HuH-7 (cell line): ENCODE measurements around the gene C1orf52.

Source experiments
- DNase-seq: peaks from one replicate; pipeline ENCODE4 v3.0.0; 2011; ENCODE audit warnings: low spot score

Gene C1orf52

GRCh38 chr1:85259118-85259911 lies at the start of gene C1orf52:
TSS of gene C1orf52 (minus strand) at chr1:85259662. CDS start at chr1:85259633, 29 bp downstream.
- peak; percentile 67 for DNase-seq

GRCh38 chr1:85308833-85309350 lies 49.4 kb upstream of the C1orf52 start:
- DNase-seq, result no peak

GRCh38 chr1:85307987-85308832 lies 48.7 kb upstream of the C1orf52 start:
- DNase-seq, result peak; percentile 68

- no peak for DNase-seq
Measured at GRCh38 chr1:85306236-85306635, 46.8 kb upstream of the C1orf52 start.

DNA sequence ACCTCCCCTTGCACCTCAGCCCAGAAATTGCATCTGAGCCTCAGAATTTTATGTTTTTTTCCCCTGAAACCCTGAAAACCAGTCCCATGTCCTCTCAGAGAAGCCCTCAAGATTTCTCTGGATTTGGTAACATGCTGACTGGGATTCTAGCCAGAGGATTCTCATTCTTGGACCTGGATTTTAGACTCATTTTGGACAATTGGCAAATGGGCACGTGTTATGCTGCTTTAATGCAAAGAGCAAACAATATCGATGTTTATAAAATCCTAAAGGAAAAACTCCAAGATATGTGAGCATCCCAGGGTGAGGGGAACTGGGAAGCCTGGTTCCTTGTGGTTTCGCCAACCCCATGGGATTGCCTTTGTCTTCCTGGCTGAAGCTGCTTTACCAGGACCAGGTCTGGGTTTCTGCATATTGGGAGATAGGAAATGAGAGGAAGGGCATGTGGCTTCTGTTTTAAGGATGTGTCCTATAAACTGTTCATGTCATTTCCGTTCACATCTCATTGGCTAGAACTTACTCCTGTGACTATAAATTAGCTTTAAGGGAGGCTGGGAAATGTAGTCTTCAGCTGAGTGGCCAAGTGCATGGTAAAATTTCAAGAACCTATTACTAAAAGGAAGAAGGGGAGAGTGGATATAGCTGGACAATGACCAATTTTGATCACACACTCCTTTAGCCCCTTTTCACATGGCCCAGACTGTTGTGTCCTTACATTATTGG lies 44.1 kb upstream of the C1orf52 start:
- no peak for DNase-seq

DNA sequence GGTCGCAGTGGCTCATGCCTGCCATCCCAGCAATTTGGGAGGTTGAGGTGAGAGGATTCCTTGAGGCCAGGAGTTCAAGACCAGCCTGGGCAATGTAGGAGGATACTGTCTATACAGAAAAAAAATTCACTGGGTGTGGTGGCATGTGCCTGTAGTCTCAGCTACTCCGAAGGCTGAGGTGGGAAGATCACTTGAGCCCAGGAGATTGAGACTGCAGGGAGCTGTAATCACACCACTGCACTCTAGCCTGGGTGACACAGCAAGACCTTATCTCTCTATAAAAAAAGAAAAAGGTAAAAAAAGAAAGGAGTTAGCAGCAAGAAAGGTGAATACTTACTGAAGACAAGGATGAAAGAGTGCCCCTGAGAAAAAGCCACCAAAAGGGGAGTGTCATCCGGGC lies 40.7 kb upstream of the C1orf52 start:
- no peak for DNase-seq

- DNase-seq, result no peak
Measured at GRCh38 chr1:85297855-85298629, 38.6 kb upstream of the C1orf52 start.

GRCh38 chr1:85297538-85297854 lies 38.0 kb upstream of the C1orf52 start:
- no peak for DNase-seq

- no peak for DNase-seq
Measured at GRCh38 chr1:85296980-85297379, 37.5 kb upstream of the C1orf52 start.

GRCh38 chr1:85295654-85296053 lies 36.2 kb upstream of the C1orf52 start:
- DNase-seq, result no peak

- DNase-seq, result no peak
Measured at GRCh38 chr1:85295006-85295431, 35.6 kb upstream of the C1orf52 start.

- DNase-seq, result no peak
Measured at GRCh38 chr1:85290826-85291225, 31.4 kb upstream of the C1orf52 start.

GRCh38 chr1:85289848-85290335 lies 30.4 kb upstream of the C1orf52 start:
- no peak for DNase-seq

DNA sequence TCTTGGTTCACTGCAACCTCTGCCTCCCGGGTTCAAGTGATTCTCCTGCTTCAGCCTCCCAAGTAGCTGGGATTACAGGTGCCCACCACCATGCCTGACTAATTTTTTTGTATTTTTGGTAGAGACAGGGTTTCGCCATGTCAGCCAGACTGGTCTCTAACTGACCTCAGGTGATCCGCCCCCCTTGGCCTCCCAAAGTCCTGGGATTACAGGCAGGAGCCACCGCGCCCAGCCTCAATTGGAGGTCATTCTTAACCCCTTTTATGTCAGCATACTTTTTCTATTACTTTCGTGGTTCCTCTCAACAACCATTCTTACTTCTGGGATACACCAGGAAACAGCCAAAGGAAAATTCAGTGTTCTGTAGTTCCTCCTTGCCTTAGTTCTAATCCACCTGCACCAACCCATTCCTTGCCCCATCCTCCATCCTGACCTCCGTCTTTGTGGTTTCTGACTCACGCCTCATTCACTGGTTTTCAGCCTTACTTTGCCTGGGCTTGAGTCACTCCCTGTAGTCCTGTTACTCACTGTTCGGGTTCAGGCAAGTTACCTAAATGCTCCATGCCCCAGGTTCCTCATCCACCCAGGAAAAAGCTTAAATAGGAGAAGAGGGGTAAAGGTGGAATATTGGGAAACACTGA lies 29.9 kb upstream of the C1orf52 start:
- DNase-seq, result no peak

GRCh38 chr1:85284202-85284601 lies 24.7 kb upstream of the C1orf52 start:
- no peak for DNase-seq

DNA sequence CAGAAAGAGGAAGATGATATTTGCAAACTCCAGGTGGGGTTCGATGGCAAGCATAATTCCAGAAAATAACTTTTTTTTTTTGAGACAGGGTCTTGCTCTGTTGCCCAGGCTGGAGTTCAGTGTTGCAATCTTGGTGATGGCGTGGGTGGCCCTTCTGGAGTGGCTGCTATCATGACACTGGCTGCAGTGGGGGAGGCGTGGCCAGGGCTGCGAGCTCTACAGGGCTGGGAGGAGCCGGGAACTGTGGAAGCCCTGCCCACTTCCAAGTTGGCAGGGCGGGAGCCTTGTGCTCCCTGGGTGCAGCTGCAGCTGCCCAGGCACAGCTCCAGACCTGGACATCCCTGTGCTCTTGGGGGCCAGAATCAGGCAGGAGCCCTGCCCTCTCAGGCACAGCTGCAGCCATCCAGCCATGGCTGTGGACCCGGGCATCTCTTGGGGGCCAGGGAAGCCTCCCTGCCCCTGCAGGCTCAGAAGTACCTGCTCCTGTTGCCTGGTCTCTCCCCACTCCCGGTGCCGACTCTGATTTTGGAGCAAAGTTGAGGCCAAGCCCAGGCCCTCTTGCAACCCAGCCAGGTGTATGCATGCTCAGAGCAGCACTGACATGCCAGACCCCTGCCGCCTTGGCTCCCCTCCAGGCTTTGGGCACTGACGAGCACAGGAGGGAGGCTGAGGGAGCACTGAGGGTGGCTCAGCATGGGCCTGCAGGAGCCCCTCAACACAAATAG lies 24.2 kb upstream of the C1orf52 start:
- no peak for DNase-seq

- peak; percentile 44 for DNase-seq
Measured at GRCh38 chr1:85282424-85282823, 23.0 kb upstream of the C1orf52 start.

DNA sequence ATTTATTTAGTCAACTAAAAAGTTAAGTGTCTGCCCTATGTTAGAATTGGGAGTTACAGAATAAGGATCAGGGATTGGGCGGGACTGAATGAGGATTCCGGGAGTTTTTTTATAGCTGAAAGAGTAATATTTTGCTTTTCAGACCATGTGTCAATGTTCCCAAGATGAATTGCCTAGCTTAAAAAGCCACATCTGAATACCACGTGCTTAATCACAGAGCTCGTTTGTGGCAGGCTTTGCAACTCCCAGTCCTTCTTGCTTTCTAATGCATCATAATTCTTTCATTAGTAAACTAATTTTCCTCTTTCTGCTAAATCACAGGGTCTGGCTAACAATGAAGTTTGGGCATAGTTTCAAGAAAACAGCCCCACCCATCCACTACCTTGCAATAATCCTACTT lies 21.2 kb upstream of the C1orf52 start:
- DNase-seq, result no peak

GRCh38 chr1:85279458-85280080 lies 20.1 kb upstream of the C1orf52 start:
- DNase-seq, result no peak

DNA sequence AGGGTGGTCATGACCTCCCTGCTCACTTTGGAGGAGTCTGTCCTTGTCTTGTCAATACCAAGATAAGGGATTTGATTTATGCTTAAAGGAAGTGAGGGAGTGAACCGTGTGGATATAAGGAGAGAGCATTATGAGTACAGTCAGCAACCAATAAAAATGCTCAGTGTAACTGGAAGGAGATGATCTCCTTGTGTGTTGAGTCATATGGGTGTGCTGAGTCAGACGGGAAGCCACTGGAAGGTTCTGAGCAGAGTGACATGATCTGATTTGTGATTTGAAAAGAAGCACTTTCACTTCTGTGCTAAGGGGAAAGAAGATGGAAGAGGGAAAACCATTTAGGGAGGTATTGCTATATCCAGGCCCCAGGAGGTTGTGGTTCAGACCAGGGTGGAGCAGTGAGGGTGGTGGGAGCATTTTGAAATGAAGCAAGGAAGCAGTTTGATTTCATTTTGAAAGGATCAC lies 19.4 kb upstream of the C1orf52 start:
- DNase-seq, result no peak
